ENCODE measurements around the gene PPWD1. TPM values are rescaled to one million over a fixed set of nuclear protein-coding genes. Genes with fewer than 3 reads are reported as not detected.

The PPWD1 gene
- total RNA-seq, 4 donors from 2014 or later = 9.0 to 52.1 (median 39.2) TPM

GRCh38 chr5:65555287-65555686, 7.8 kb upstream of the PPWD1 start:
- TF ChIP-seq EP300 (IDR thresholded peaks at IDR 0.05; ENCODE audit: low read depth) (no peak), POLR2A (IDR thresholded peaks at IDR 0.05) (no peak), CTCF (IDR thresholded peaks at IDR 0.05) (no peak), POLR2AphosphoS5 (IDR thresholded peaks at IDR 0.05) (no peak)
- Histone ChIP-seq H3K4me3 (no peak overlapping the region), H3K27me3 (no peaks in the 10 kb centered on the region), H3K36me3 (no peaks in the 10 kb centered on the region), H3K4me1 (no peaks in the 10 kb centered on the region), H3K27ac (no peak overlapping the region), H3K9me3 (no peaks in the 10 kb centered on the region)
- intact Hi-C loops (cut with DNase I; ENCODE audit: low total_unique reads) = no loop called here
- in situ Hi-C loops (cut with MboI; ENCODE audit: low pct_ligation_motif_present in 1 of 4, low pct_unique_long_range_greater_than_20kb in 1 of 4, low sequenced_read_pairs in 3 of 4) = no loop called here
- DNase-seq = no peak

- in situ Hi-C loops (cut with MboI; ENCODE audit: low pct_ligation_motif_present in 1 of 4, low pct_unique_long_range_greater_than_20kb in 1 of 4, low sequenced_read_pairs in 3 of 4) (no loop called here), intact Hi-C loops (cut with DNase I; ENCODE audit: low total_unique reads) (no loop called here)
- no peaks in the 10 kb centered on the region for H3K4me1 ChIP-seq
- H3K27me3 ChIP-seq = no peaks in the 10 kb centered on the region
- no peak overlapping the region for H3K4me3 ChIP-seq
- no peak for DNase-seq
- TF ChIP-seq POLR2AphosphoS5 (IDR thresholded peaks at IDR 0.05) (no peak), POLR2A (IDR thresholded peaks at IDR 0.05) (no peak), CTCF (IDR thresholded peaks at IDR 0.05) (no peak), EP300 (IDR thresholded peaks at IDR 0.05; ENCODE audit: low read depth) (no peak)
- no peaks in the 10 kb centered on the region for H3K36me3 ChIP-seq
- WGBS, 2 donors (ENCODE audit: low coverage in 1 of 2) = 76 to 82% methylated on average over 2 of the region's 2 CpGs
- H3K9me3 ChIP-seq = no peaks in the 10 kb centered on the region
- no peak overlapping the region for H3K27ac ChIP-seq
Observed at GRCh38 chr5:65556181-65556580, 6.9 kb upstream of the PPWD1 start.

- Histone ChIP-seq H3K27ac (no peak overlapping the region), H3K4me3 (no peak overlapping the region), H3K36me3 (no peaks in the 10 kb centered on the region), H3K27me3 (no peaks in the 10 kb centered on the region), H3K9me3 (no peaks in the 10 kb centered on the region), H3K4me1 (peaks cover 0 to 1% (median 0%) of the 10 kb centered on the region in 4 donors)
- DNase-seq = no peak
- in situ Hi-C loops (cut with MboI; ENCODE audit: low pct_ligation_motif_present in 1 of 4, low pct_unique_long_range_greater_than_20kb in 1 of 4, low sequenced_read_pairs in 3 of 4) (no loop called here), intact Hi-C loops (cut with DNase I; ENCODE audit: low total_unique reads) (no loop called here)
- TF ChIP-seq POLR2AphosphoS5 (IDR thresholded peaks at IDR 0.05) (no peak), CTCF (IDR thresholded peaks at IDR 0.05) (no peak), POLR2A (IDR thresholded peaks at IDR 0.05) (no peak), EP300 (IDR thresholded peaks at IDR 0.05; ENCODE audit: low read depth) (no peak)
- WGBS, 2 donors (ENCODE audit: low coverage in 1 of 2) = 81 to 96% methylated on average over 3 of the region's 3 CpGs
Observed at GRCh38 chr5:65556718-65557117, 6.4 kb upstream of the PPWD1 start.

- peaks cover 0 to 11% (median 2%) of the 10 kb centered on the region in 4 donors for H3K36me3 ChIP-seq
- no peaks in the 10 kb centered on the region for H3K9me3 ChIP-seq
- TF ChIP-seq EP300 (IDR thresholded peaks at IDR 0.05; ENCODE audit: low read depth) = no peak
- TF ChIP-seq POLR2A (IDR thresholded peaks at IDR 0.05) = no peak
- no peak for TF ChIP-seq CTCF (IDR thresholded peaks at IDR 0.05)
- TF ChIP-seq POLR2AphosphoS5 (IDR thresholded peaks at IDR 0.05) = no peak
- intact Hi-C loops (cut with DNase I; ENCODE audit: low total_unique reads) = no loop called here
- H3K4me3 ChIP-seq = peak overlapping the region; percentile 65 to 89 (median 76)
- in situ Hi-C loops (cut with MboI; ENCODE audit: low pct_ligation_motif_present in 1 of 4, low pct_unique_long_range_greater_than_20kb in 1 of 4, low sequenced_read_pairs in 3 of 4) = no loop called here
- H3K27me3 ChIP-seq = no peaks in the 10 kb centered on the region
- no peak for DNase-seq
- H3K27ac ChIP-seq = peak overlapping the region; percentile 81 to 93 (median 88)
- WGBS, 2 donors (ENCODE audit: low coverage in 1 of 2) = 3 to 6% methylated on average over 11 of the region's 11 CpGs
- H3K4me1 ChIP-seq = peaks cover 0 to 30% (median 22%) of the 10 kb centered on the region in 4 donors
Observed at GRCh38 chr5:65563777-65564176, 681 bp downstream of the PPWD1 start.

All from transverse colon (tissue), 4 donors.